ENCODE results near the gene ARID3A. TPM values are rescaled to one million over a fixed set of nuclear protein-coding genes. Genes with fewer than 3 reads are reported as not detected.

Gene ARID3A
- total and polyA plus RNA-seq, 12 donors, result 1.6 to 10.2 (median 7.4) TPM

GRCh38 chr19:974564-975257 lies 48.9 kb downstream of the ARID3A start:
- Histone ChIP-seq H3K9me3 (replicated peaks in 1 of 3) (no peaks in the 10 kb centered on the region), H3K4me1 (replicated peaks in 1 of 2) (no peaks in the 10 kb centered on the region), H3K4me3 (no peak overlapping the region), H3K27me3 (no peaks in the 10 kb centered on the region), H3K36me3 (replicated peaks in 1 of 2) (peaks cover 0 to 19% of the 10 kb centered on the region in 2 donors), H3K27ac (no peak overlapping the region)
- no peak for DNase-seq
- 57 to 100% (median 82%) methylated on average over 3 to 37 of the region's 37 CpGs for WGBS, 4 donors
- TF ChIP-seq POLR2A (IDR thresholded peaks at IDR 0.05), result no peak
- no peak for TF ChIP-seq CTCF (IDR thresholded peaks at IDR 0.05)
- intact Hi-C loops (cut with DNase I), result loop anchor here in 1 of 2 donors (10.0 kb wide), 1 partner anchor 210 kb away; no protein-coding TSS in a partner anchor

GRCh38 chr19:976476-976875 lies 50.6 kb downstream of the ARID3A start:
- WGBS, 4 donors, result 69 to 100% (median 84%) methylated on average over 3 to 10 of the region's 10 CpGs
- H3K36me3 ChIP-seq (replicated peaks in 1 of 2), result peaks cover 0 to 5% of the 10 kb centered on the region in 2 donors
- H3K4me1 ChIP-seq (replicated peaks in 1 of 2), result no peaks in the 10 kb centered on the region
- TF ChIP-seq POLR2A (IDR thresholded peaks at IDR 0.05) (no peak), CTCF (IDR thresholded peaks at IDR 0.05) (no peak)
- intact Hi-C loops (cut with DNase I), result loop anchor here in 1 of 2 donors (10.0 kb wide), 1 partner anchor 212 kb away; no protein-coding TSS in a partner anchor
- no peak for DNase-seq
- no peak overlapping the region for H3K4me3 ChIP-seq
- H3K27ac ChIP-seq, result no peak overlapping the region
- no peaks in the 10 kb centered on the region for H3K27me3 ChIP-seq
- H3K9me3 ChIP-seq (replicated peaks in 1 of 3), result no peaks in the 10 kb centered on the region

- no peak for DNase-seq
- no peaks in the 10 kb centered on the region for H3K4me1 ChIP-seq (replicated peaks in 1 of 2)
- H3K27ac ChIP-seq, result no peak overlapping the region
- WGBS, 4 donors, result 73 to 92% (median 87%) methylated on average over 2 to 24 of the region's 24 CpGs
- intact Hi-C loops (cut with DNase I), result loop anchor here in 1 of 2 donors (10.0 kb wide), 1 partner anchor 212 kb away; no protein-coding TSS in a partner anchor
- TF ChIP-seq CTCF (IDR thresholded peaks at IDR 0.05), result no peak
- no peak for TF ChIP-seq POLR2A (IDR thresholded peaks at IDR 0.05)
- H3K27me3 ChIP-seq, result no peaks in the 10 kb centered on the region
- no peaks in the 10 kb centered on the region for H3K36me3 ChIP-seq (replicated peaks in 1 of 2)
- no peak overlapping the region for H3K4me3 ChIP-seq
- H3K9me3 ChIP-seq (replicated peaks in 1 of 3), result no peaks in the 10 kb centered on the region
Observed at GRCh38 chr19:977058-977464, 51.2 kb downstream of the ARID3A start.

- Histone ChIP-seq H3K4me3 (no peak overlapping the region), H3K36me3 (replicated peaks in 1 of 2) (no peaks in the 10 kb centered on the region), H3K9me3 (replicated peaks in 1 of 3) (no peaks in the 10 kb centered on the region), H3K27me3 (no peaks in the 10 kb centered on the region), H3K27ac (no peak overlapping the region), H3K4me1 (replicated peaks in 1 of 2) (peaks cover 5 to 16% of the 10 kb centered on the region in 2 donors)
- no peak for DNase-seq
- WGBS, 4 donors, result 73 to 93% (median 80%) methylated on average over 12 to 19 of the region's 19 CpGs
- intact Hi-C loops (cut with DNase I), result loop anchor here in 1 of 2 donors (10.0 kb wide), 1 partner anchor 215 kb away; no protein-coding TSS in a partner anchor
- no peak for TF ChIP-seq CTCF (IDR thresholded peaks at IDR 0.05)
- no peak for TF ChIP-seq POLR2A (IDR thresholded peaks at IDR 0.05)
Observed at GRCh38 chr19:979318-979741, 53.5 kb downstream of the ARID3A start.
